HG03520 (cell line): ENCODE data around the gene DCTD.
"Not testable (repeated sequence)": the region's sequence is repeated elsewhere in the genome, so short reads cannot be mapped to it uniquely, and the experiment has no call there.

Experiments
- ATAC-seq: cut with Tn5 transposase; IDR thresholded peaks from one replicate; pipeline ENCODE4 v1.9.1; 2021; ENCODE audit warnings: mild to moderate bottlenecking, moderate library complexity; ENCODE audit not compliant: unreplicated experiment

Gene DCTD

GRCh38 chr4:182922501-182923284 lies 5.5 kb upstream of the DCTD start:
- no peak for ATAC-seq

- ATAC-seq, result no peak
Measured at GRCh38 chr4:182921608-182922007, 4.4 kb upstream of the DCTD start.

- no peak for ATAC-seq
Measured at GRCh38 chr4:182920676-182921075, 3.5 kb upstream of the DCTD start.

GRCh38 chr4:182918791-182919302 lies 1.7 kb upstream of the DCTD start:
- peak; percentile 26 for ATAC-seq

GRCh38 chr4:182918044-182918607 lies 940 bp upstream of the DCTD start:
- peak; percentile 28 for ATAC-seq

- peak; percentile 12 for ATAC-seq
Measured at GRCh38 chr4:182916483-182917181, 554 bp downstream of the DCTD start.

- no peak for ATAC-seq
Measured at GRCh38 chr4:182914357-182914756, 2.8 kb downstream of the DCTD start.

GRCh38 chr4:182913621-182914020 lies 3.6 kb downstream of the DCTD start:
- no peak for ATAC-seq

GRCh38 chr4:182913036-182913435 lies 4.2 kb downstream of the DCTD start:
- ATAC-seq, result no peak

GRCh38 chr4:182908124-182908523 lies 9.1 kb downstream of the DCTD start:
- no peak for ATAC-seq

- ATAC-seq, result no peak
Measured at GRCh38 chr4:182907396-182907795, 9.8 kb downstream of the DCTD start.

GRCh38 chr4:182906786-182907185 lies 10.4 kb downstream of the DCTD start:
- ATAC-seq, result no peak

- ATAC-seq, result no peak
Measured at GRCh38 chr4:182905038-182905437, 12.1 kb downstream of the DCTD start.

- ATAC-seq, result no peak
Measured at GRCh38 chr4:182904211-182904761, 12.9 kb downstream of the DCTD start.

GRCh38 chr4:182903013-182903412 lies 14.2 kb downstream of the DCTD start:
- no peak for ATAC-seq

GRCh38 chr4:182901337-182901736 lies 15.8 kb downstream of the DCTD start:
- ATAC-seq, result no peak

- ATAC-seq, result not testable (repeated sequence)
Measured at GRCh38 chr4:182900021-182900420, 17.2 kb downstream of the DCTD start.

GRCh38 chr4:182898479-182898799 lies 18.7 kb downstream of the DCTD start:
- no peak for ATAC-seq

- no peak for ATAC-seq
Measured at GRCh38 chr4:182897601-182898478, 19.3 kb downstream of the DCTD start.

- no peak for ATAC-seq
Measured at GRCh38 chr4:182896421-182896820, 20.8 kb downstream of the DCTD start.
